Astrocyte (in vitro differentiated cells and primary cell): ENCODE data around the gene LRATD1. TPM values are rescaled to one million over a fixed set of nuclear protein-coding genes. Genes with fewer than 3 reads are reported as not detected.

ENCODE experiments used
- DNase-seq: peaks from one replicate; pipeline ENCODE4 v3.0.0-alpha.2; 2010; ENCODE audit warnings: low read depth
- FAIRE-seq: peaks from 2 replicates; lab custom pipeline; 2011; peaks lifted over from hg19 to GRCh38; lab: Jason Lieb, UNC
- H2AFZ ChIP-seq: 2 replicates; pipeline ENCODE4 v1.6.0; 2012; ENCODE audit warnings: low read depth, low read length, inconsistent platforms
- H3K27ac ChIP-seq: 2 replicates; pipeline ENCODE4 v1.5.1; 2011; ENCODE audit warnings: low read depth, low read length, inconsistent platforms
- H3K27me3 ChIP-seq: 2 replicates; pipeline ENCODE4 v1.6.0; 2011; ENCODE audit warnings: low read length, inconsistent platforms; ENCODE audit not compliant: insufficient read depth
- H3K36me3 ChIP-seq: 2 replicates; pipeline ENCODE4 v1.5.1; 2011; ENCODE audit warnings: low read length, inconsistent platforms; ENCODE audit not compliant: insufficient read depth
- H3K4me1 ChIP-seq: 2 replicates; pipeline ENCODE4 v1.5.1; 2011; ENCODE audit warnings: low read length, inconsistent platforms; ENCODE audit not compliant: insufficient read depth
- H3K4me2 ChIP-seq: 2 replicates; pipeline ENCODE4 v1.6.0; 2012; ENCODE audit warnings: low read length, inconsistent platforms
- H3K4me3 ChIP-seq: 2 replicates; pipeline ENCODE4 v1.5.1; 2011; ENCODE audit warnings: low read depth, mild to moderate bottlenecking, low read length, inconsistent platforms; ENCODE audit not compliant: insufficient read depth
- H3K79me2 ChIP-seq: 2 replicates; pipeline ENCODE4 v1.6.0; 2012; ENCODE audit warnings: mild to moderate bottlenecking, low read length, inconsistent platforms; ENCODE audit not compliant: insufficient read depth
- H3K9ac ChIP-seq: 2 replicates; pipeline ENCODE4 v1.6.0; 2012; ENCODE audit warnings: mild to moderate bottlenecking, low read length, inconsistent platforms
- H3K9me3 ChIP-seq: 2 replicates; pipeline ENCODE4 v1.5.1; 2012; ENCODE audit warnings: low read depth, mild to moderate bottlenecking, low read length, inconsistent platforms; ENCODE audit not compliant: insufficient read depth
- H4K20me1 ChIP-seq: 2 replicates; pipeline ENCODE4 v1.6.0; 2012; ENCODE audit warnings: low read length, inconsistent platforms; ENCODE audit not compliant: insufficient read depth
- H3K27ac Mint-ChIP-seq: one replicate; pipeline ENCODE4 v1.8.0; 2021; ENCODE audit warnings: mild to moderate bottlenecking, mixed read lengths; ENCODE audit not compliant: unreplicated experiment
- H3K27me3 Mint-ChIP-seq: one replicate; pipeline ENCODE4 v1.8.0; 2021; ENCODE audit warnings: low read depth, mixed read lengths; ENCODE audit not compliant: unreplicated experiment
- H3K36me3 Mint-ChIP-seq: one replicate; pipeline ENCODE4 v1.8.0; 2021; ENCODE audit warnings: low read depth, mixed read lengths; ENCODE audit not compliant: unreplicated experiment
- H3K4me1 Mint-ChIP-seq: one replicate; pipeline ENCODE4 v1.8.0; 2021; ENCODE audit warnings: low read depth, mixed read lengths; ENCODE audit not compliant: unreplicated experiment
- H3K4me3 Mint-ChIP-seq: one replicate; pipeline ENCODE4 v1.8.0; 2021; ENCODE audit warnings: mild to moderate bottlenecking, moderate library complexity, mixed read lengths; ENCODE audit not compliant: unreplicated experiment
- H3K9me3 Mint-ChIP-seq: one replicate; pipeline ENCODE4 v1.8.0; 2021; ENCODE audit warnings: mild to moderate bottlenecking, mixed read lengths; ENCODE audit not compliant: unreplicated experiment
- EZH2 ChIP-seq: IDR thresholded peaks from 2 replicates; pipeline ENCODE4 v1.6.1; 2012; ENCODE audit warnings: mild to moderate bottlenecking, low read length, inconsistent platforms; ENCODE audit not compliant: insufficient read depth
- total RNA-seq: library from RNA; stranded (reverse); gene quantifications from 2 replicates; pipeline ENCODE4 v1.2.1, GENCODE V29; 2021
- TF ChIP-seq, protein P1 (sequence below): IDR thresholded peaks from 2 replicates; pipeline ENCODE4 v1.5.1; 2011; ENCODE audit warnings: low read depth, mild to moderate bottlenecking, inconsistent platforms, low read length, moderate library complexity; ENCODE audit not compliant: insufficient read depth

Gene LRATD1
- total RNA-seq, 1 donor from 2014 or later = 28.3 TPM

- Histone ChIP-seq H3K9me3 (no peaks in the 10 kb centered on the region), H3K4me3 (no peak overlapping the region), H3K36me3 (no peaks in the 10 kb centered on the region), H4K20me1 (no peaks in the 10 kb centered on the region), H3K9ac (no peak overlapping the region), H3K27ac (no peak overlapping the region), H3K4me1 (no peaks in the 10 kb centered on the region), H3K79me2 (no peaks in the 10 kb centered on the region), H3K27me3 (no peaks in the 10 kb centered on the region), H2AFZ (no peak overlapping the region), H3K4me2 (no peak overlapping the region)
- no peaks in the 10 kb centered on the region for H3K36me3 Mint-ChIP-seq
- TF ChIP-seq, protein P1, sequence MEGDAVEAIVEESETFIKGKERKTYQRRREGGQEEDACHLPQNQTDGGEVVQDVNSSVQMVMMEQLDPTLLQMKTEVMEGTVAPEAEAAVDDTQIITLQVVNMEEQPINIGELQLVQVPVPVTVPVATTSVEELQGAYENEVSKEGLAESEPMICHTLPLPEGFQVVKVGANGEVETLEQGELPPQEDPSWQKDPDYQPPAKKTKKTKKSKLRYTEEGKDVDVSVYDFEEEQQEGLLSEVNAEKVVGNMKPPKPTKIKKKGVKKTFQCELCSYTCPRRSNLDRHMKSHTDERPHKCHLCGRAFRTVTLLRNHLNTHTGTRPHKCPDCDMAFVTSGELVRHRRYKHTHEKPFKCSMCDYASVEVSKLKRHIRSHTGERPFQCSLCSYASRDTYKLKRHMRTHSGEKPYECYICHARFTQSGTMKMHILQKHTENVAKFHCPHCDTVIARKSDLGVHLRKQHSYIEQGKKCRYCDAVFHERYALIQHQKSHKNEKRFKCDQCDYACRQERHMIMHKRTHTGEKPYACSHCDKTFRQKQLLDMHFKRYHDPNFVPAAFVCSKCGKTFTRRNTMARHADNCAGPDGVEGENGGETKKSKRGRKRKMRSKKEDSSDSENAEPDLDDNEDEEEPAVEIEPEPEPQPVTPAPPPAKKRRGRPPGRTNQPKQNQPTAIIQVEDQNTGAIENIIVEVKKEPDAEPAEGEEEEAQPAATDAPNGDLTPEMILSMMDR = no peak
- no peak for TF ChIP-seq EZH2
- no peak overlapping the region for H3K4me3 Mint-ChIP-seq
- no peaks in the 10 kb centered on the region for H3K9me3 Mint-ChIP-seq
- no peak for FAIRE-seq
- H3K4me1 Mint-ChIP-seq = peaks cover 13% of the 10 kb centered on the region
- H3K27me3 Mint-ChIP-seq = no peaks in the 10 kb centered on the region
- peak; percentile 44 for DNase-seq
- H3K27ac Mint-ChIP-seq = no peak overlapping the region
Observed at GRCh38 chr2:14587119-14587518, 45.4 kb upstream of the LRATD1 start.

- H4K20me1 ChIP-seq = no peaks in the 10 kb centered on the region
- no peak overlapping the region for H2AFZ ChIP-seq
- H3K9me3 ChIP-seq = no peaks in the 10 kb centered on the region
- no peak overlapping the region for H3K9ac ChIP-seq
- no peaks in the 10 kb centered on the region for H3K4me1 ChIP-seq
- peaks cover 3% of the 10 kb centered on the region for H3K9me3 Mint-ChIP-seq
- H3K4me3 ChIP-seq = no peak overlapping the region
- no peak for FAIRE-seq
- no peak overlapping the region for H3K4me2 ChIP-seq
- peak overlapping the region; percentile 15 for H3K27ac Mint-ChIP-seq
- peaks cover 2% of the 10 kb centered on the region for H3K27me3 Mint-ChIP-seq
- H3K27me3 ChIP-seq = no peaks in the 10 kb centered on the region
- no peaks in the 10 kb centered on the region for H3K4me1 Mint-ChIP-seq
- no peak for TF ChIP-seq EZH2
- TF ChIP-seq, protein P1 = no peak
- H3K36me3 ChIP-seq = no peaks in the 10 kb centered on the region
- H3K27ac ChIP-seq = no peak overlapping the region
- DNase-seq = peak; percentile 11
- no peaks in the 10 kb centered on the region for H3K36me3 Mint-ChIP-seq
- H3K4me3 Mint-ChIP-seq = no peak overlapping the region
- no peaks in the 10 kb centered on the region for H3K79me2 ChIP-seq
Observed at GRCh38 chr2:14601156-14601770, 31.3 kb upstream of the LRATD1 start.

DNA sequence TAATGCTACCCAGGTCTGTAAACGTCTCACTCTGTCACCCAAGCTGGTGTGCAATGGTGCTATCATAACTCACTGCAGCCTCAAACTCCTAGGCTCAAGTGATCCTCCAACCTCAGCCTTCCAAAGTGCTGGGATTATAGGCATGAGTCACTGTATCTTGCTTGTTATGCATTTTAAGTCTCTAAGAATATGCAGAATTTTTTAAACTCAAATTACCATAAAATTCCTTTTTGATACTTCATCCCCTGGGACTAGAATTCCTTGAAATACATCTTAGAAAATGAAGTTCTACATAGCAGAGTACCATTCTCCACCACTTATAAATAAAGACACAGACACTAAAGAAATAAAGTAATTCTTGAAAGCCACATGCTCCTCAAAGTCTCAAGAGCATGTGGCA lies 30.2 kb upstream of the LRATD1 start:
- Mint-ChIP-seq H3K4me1 (no peaks in the 10 kb centered on the region), H3K27me3 (peaks cover 2% of the 10 kb centered on the region), H3K4me3 (no peak overlapping the region), H3K36me3 (no peaks in the 10 kb centered on the region), H3K27ac (no peak overlapping the region), H3K9me3 (peaks cover 3% of the 10 kb centered on the region)
- no peak overlapping the region for H3K9ac ChIP-seq
- H2AFZ ChIP-seq = no peak overlapping the region
- FAIRE-seq (no peak), DNase-seq (peak; percentile 6)
- H3K9me3 ChIP-seq = no peaks in the 10 kb centered on the region
- no peaks in the 10 kb centered on the region for H3K79me2 ChIP-seq
- TF ChIP-seq, protein P1 = no peak
- no peak for TF ChIP-seq EZH2
- no peak overlapping the region for H3K4me3 ChIP-seq
- H3K4me2 ChIP-seq = no peak overlapping the region
- H3K27ac ChIP-seq = no peak overlapping the region
- H4K20me1 ChIP-seq = no peaks in the 10 kb centered on the region
- no peaks in the 10 kb centered on the region for H3K27me3 ChIP-seq
- H3K36me3 ChIP-seq = no peaks in the 10 kb centered on the region
- H3K4me1 ChIP-seq = no peaks in the 10 kb centered on the region
